ENCODE results near the gene RACK1. TPM values are rescaled to one million over a fixed set of nuclear protein-coding genes. Genes with fewer than 3 reads are reported as not detected.

Gene RACK1
- total and polyA plus RNA-seq, 4 donors: 310 to 2,255 (median 940) TPM

GRCh38 chr5:181204826-181205760, 38.6 kb downstream of the RACK1 start, which contains the start of gene TRIM7:
TRIM7 (minus strand) TSS chr5:181205196; CDS start chr5:181205110, 86 bp downstream.
- peaks cover 12 to 37% (median 26%) of the 10 kb centered on the region in 4 donors for H3K4me1 ChIP-seq (ENCODE audit: control insufficient read depth in 4 of 4, insufficient read depth in 4 of 4, low read length in 3 of 4)
- TF ChIP-seq MAX (IDR thresholded peaks at IDR 0.05) (no peak), CTCF (IDR thresholded peaks at IDR 0.05; ENCODE audit: low read depth, low read length, missing input control) (no peak), FOXA2 (IDR thresholded peaks at IDR 0.05) (no peak)
- H3K27ac ChIP-seq (ENCODE audit: low read depth in 1 of 2, low read length in 2 of 2): no peak within 1 kb of the TSS
- no peaks in the 10 kb centered on the region for H3K36me3 ChIP-seq (ENCODE audit: control insufficient read depth in 4 of 4, insufficient read depth in 3 of 4, low read depth in 1 of 4, low read length in 3 of 4)
- no peaks in the 10 kb centered on the region for H3K27me3 ChIP-seq (ENCODE audit: control insufficient read depth in 4 of 4, insufficient read depth in 4 of 4, low read length in 3 of 4)
- peak within 1 kb of the TSS; percentile 23 to 52 (median 45) for H3K4me3 ChIP-seq (ENCODE audit: low read depth in 1 of 3, low read length in 3 of 3)
- no peak within 1 kb of the TSS for H3K9ac ChIP-seq (ENCODE audit: low read depth in 1 of 2, low read length in 2 of 2)
- DNase-seq (ENCODE audit: low spot score): no peak
- H3K9me3 ChIP-seq (ENCODE audit: control insufficient read depth in 4 of 4, low read length in 3 of 4): no peaks in the 10 kb centered on the region
- WGBS: 3% methylated on average over 94 of the region's 94 CpGs

- H3K4me1 ChIP-seq (ENCODE audit: control insufficient read depth in 4 of 4, insufficient read depth in 4 of 4, low read length in 3 of 4): peaks cover 12 to 37% (median 26%) of the 10 kb centered on the region in 4 donors
- H3K27me3 ChIP-seq (ENCODE audit: control insufficient read depth in 4 of 4, insufficient read depth in 4 of 4, low read length in 3 of 4): no peaks in the 10 kb centered on the region
- WGBS: 4% methylated on average over 67 of the region's 67 CpGs
- no peaks in the 10 kb centered on the region for H3K9me3 ChIP-seq (ENCODE audit: control insufficient read depth in 4 of 4, low read length in 3 of 4)
- no peak overlapping the region for H3K9ac ChIP-seq (ENCODE audit: low read depth in 1 of 2, low read length in 2 of 2)
- TF ChIP-seq ATF3 (IDR thresholded peaks at IDR 0.05): no peak
- no peaks in the 10 kb centered on the region for H3K36me3 ChIP-seq (ENCODE audit: control insufficient read depth in 4 of 4, insufficient read depth in 3 of 4, low read depth in 1 of 4, low read length in 3 of 4)
- H3K4me3 ChIP-seq (ENCODE audit: low read depth in 1 of 3, low read length in 3 of 3): peak overlapping the region in 2 of 3 donors; percentile 45 to 52
- DNase-seq (ENCODE audit: low spot score): no peak
- H3K27ac ChIP-seq (ENCODE audit: low read depth in 1 of 2, low read length in 2 of 2): no peak overlapping the region
Observed at GRCh38 chr5:181204113-181204825, 39.4 kb downstream of the RACK1 start.

GRCh38 chr5:181203777-181204112, 40.0 kb downstream of the RACK1 start:
- TF ChIP-seq RXRA (IDR thresholded peaks at IDR 0.05) (no peak), EGR1 (IDR thresholded peaks at IDR 0.05; ENCODE audit: low read depth in 2 of 2) (no peak), REST (IDR thresholded peaks at IDR 0.05) (no peak), RAD21 (IDR thresholded peaks at IDR 0.05) (no peak), MAX (IDR thresholded peaks at IDR 0.05) (no peak), NR2F2 (IDR thresholded peaks at IDR 0.05) (no peak), CTCF (IDR thresholded peaks at IDR 0.05; ENCODE audit: low read depth, low read length, missing input control) (no peak), YY1 (IDR thresholded peaks at IDR 0.05) (no peak), TAF1 (conservative IDR thresholded peaks at IDR 0.05) (no peak), SP1 (IDR thresholded peaks at IDR 0.05) (no peak), GABPA (IDR thresholded peaks at IDR 0.05 in 1 of 2, conservative IDR thresholded peaks at IDR 0.05 in 1 of 2) (no peak), JUND (IDR thresholded peaks at IDR 0.05) (no peak)
- Histone ChIP-seq H3K9ac (ENCODE audit: low read depth in 1 of 2, low read length in 2 of 2) (no peak overlapping the region), H3K27me3 (ENCODE audit: control insufficient read depth in 4 of 4, insufficient read depth in 4 of 4, low read length in 3 of 4) (no peaks in the 10 kb centered on the region)

More at GRCh38 chr5:181203777-181204112, 40.0 kb downstream of the RACK1 start:
- H3K4me1 ChIP-seq (ENCODE audit: control insufficient read depth in 4 of 4, insufficient read depth in 4 of 4, low read length in 3 of 4): peaks cover 12 to 37% (median 26%) of the 10 kb centered on the region in 4 donors
- no peaks in the 10 kb centered on the region for H3K9me3 ChIP-seq (ENCODE audit: control insufficient read depth in 4 of 4, low read length in 3 of 4)
- DNase-seq (ENCODE audit: low spot score): no peak
- peak overlapping the region in 1 of 3 donors; percentile 52 for H3K4me3 ChIP-seq (ENCODE audit: low read depth in 1 of 3, low read length in 3 of 3)
- no peak overlapping the region for H3K27ac ChIP-seq (ENCODE audit: low read depth in 1 of 2, low read length in 2 of 2)
- no peaks in the 10 kb centered on the region for H3K36me3 ChIP-seq (ENCODE audit: control insufficient read depth in 4 of 4, insufficient read depth in 3 of 4, low read depth in 1 of 4, low read length in 3 of 4)
- 7% methylated on average over 17 of the region's 17 CpGs for WGBS

Measured in liver (tissue), 9 donors.